SK-N-SH (cell line): ENCODE results near the gene USP19. TPM values are rescaled to one million over a fixed set of nuclear protein-coding genes. Genes with fewer than 3 reads are reported as not detected.
A peak's percentile ranks its signal among the peaks of the same experiment; 100 is the strongest.

Experiments used
- CTCF ChIA-PET: fragments of 300-600, 350-600 bp; formaldehyde crosslinking; extraction: SDS; loops from one replicate; lab custom pipeline; 2021; lab: Yijun Ruan, JAX
- POLR2A ChIA-PET: fragments of 350-600 bp; sonication (Branson Sonifier 250); formaldehyde crosslinking; extraction: SDS; loops from one replicate; lab custom pipeline; 2020; ENCODE audit warnings: antibody characterized with exemption, inconsistent platforms; lab: Yijun Ruan, JAX
- DNase-seq: peaks from one replicate; pipeline ENCODE4 v3.0.0; 2012
- H2AFZ ChIP-seq: fragments of 200-600 bp; sonication (generic); 2 replicates; pipeline ENCODE4 v1.8.1; 2016; ENCODE audit warnings: antibody characterized with exemption, mild to moderate bottlenecking, low read depth
- H3F3A ChIP-seq: fragments of 200-600 bp; sonication (generic); replicated peaks from 2 replicates; pipeline ENCODE3; 2016; ENCODE audit warnings: antibody characterized with exemption, mild to moderate bottlenecking; ENCODE audit not compliant: insufficient read depth
- H3K27ac ChIP-seq, 2 experiments: fragments of 200-500 bp in 1 of 2; fragments of 200-600 bp in 1 of 2; sonication (Bioruptor generic) in 1 of 2; sonication (generic), shearing (Covaris generic) in 1 of 2; 2 replicates each; pipeline versions ENCODE4 v1.5.1 to v1.6.1; 2014 to 2016; ENCODE audit warnings: low read depth in 2 of 2, inconsistent platforms in 1 of 2, low read length in 1 of 2, mild to moderate bottlenecking in 1 of 2, mixed read lengths in 1 of 2
- H3K27me3 ChIP-seq: fragments of 200-600 bp; sonication (generic), shearing (Covaris generic); 2 replicates; pipeline ENCODE4 v1.6.1; 2016; ENCODE audit warnings: mixed run types; ENCODE audit not compliant: insufficient read depth
- H3K36me3 ChIP-seq, 2 experiments: fragments of 200-500 bp in 1 of 2; fragments of 200-600 bp in 1 of 2; sonication (Bioruptor generic) in 1 of 2; sonication (generic) in 1 of 2; replicated peaks in 1 of 2; 2 replicates each; pipeline versions ENCODE3 to v1.5.1; 2014 to 2016; ENCODE audit warnings: low read length in 1 of 2, mild to moderate bottlenecking in 1 of 2; ENCODE audit not compliant: insufficient read depth in 2 of 2, control insufficient read depth in 1 of 2
- H3K4me1 ChIP-seq, 2 experiments: fragments of 200-500 bp in 1 of 2; fragments of 200-600 bp in 1 of 2; sonication (Bioruptor generic) in 1 of 2; sonication (generic), shearing (Covaris generic) in 1 of 2; 2 replicates each; pipeline versions ENCODE4 v1.5.1 to v1.6.1; 2014 to 2016; ENCODE audit warnings: low read depth in 1 of 2, low read length in 1 of 2, mixed run types in 1 of 2; ENCODE audit not compliant: insufficient read depth in 2 of 2, control insufficient read depth in 1 of 2
- H3K4me2 ChIP-seq: fragments of 200-600 bp; sonication (generic), shearing (Covaris generic); 2 replicates; pipeline ENCODE4 v1.6.1; 2017; ENCODE audit warnings: mixed run types
- H3K4me3 ChIP-seq, 2 experiments: fragments of 200-500 bp in 1 of 2; fragments of 200-600 bp in 1 of 2; sonication (Bioruptor generic) in 1 of 2; sonication (generic), shearing (Covaris generic) in 1 of 2; 2 replicates each; pipeline versions ENCODE4 v1.5.1 to v1.8.1; 2014 to 2016; ENCODE audit warnings: low read depth in 2 of 2, inconsistent platforms in 1 of 2, low read length in 1 of 2, mild to moderate bottlenecking in 1 of 2, mixed read lengths in 1 of 2, moderate library complexity in 1 of 2
- H3K79me2 ChIP-seq: fragments of 200-600 bp; sonication (generic); 2 replicates; pipeline ENCODE4 v1.8.1; 2017; ENCODE audit warnings: mild to moderate bottlenecking; ENCODE audit not compliant: insufficient read depth
- H3K9ac ChIP-seq: fragments of 200-600 bp; sonication (generic); 2 replicates; pipeline ENCODE4 v1.6.1; 2017; ENCODE audit warnings: mixed run types
- H3K9me2 ChIP-seq: fragments of 200-600 bp; sonication (generic); 2 replicates; pipeline ENCODE4 v1.6.1; 2017; ENCODE audit warnings: mixed run types
- H3K9me3 ChIP-seq: fragments of 200-600 bp; sonication (generic); 2 replicates; pipeline ENCODE4 v1.6.1; 2017; ENCODE audit warnings: mixed run types, mild to moderate bottlenecking, moderate library complexity
- H4K20me1 ChIP-seq: fragments of 200-600 bp; sonication (generic); 2 replicates; pipeline ENCODE4 v1.6.1; 2017; ENCODE audit warnings: mild to moderate bottlenecking, mixed run types; ENCODE audit not compliant: insufficient read depth
- CTCF ChIP-seq: fragments of 200-600 bp; sonication (generic); IDR thresholded peaks from 2 replicates; pipeline ENCODE4 v1.6.1; 2017; ENCODE audit warnings: antibody characterized with exemption, mild to moderate bottlenecking, moderate library complexity
- ELF1 ChIP-seq: IDR thresholded peaks from 2 replicates; pipeline ENCODE4 v1.4.0; 2012
- EP300 ChIP-seq, 2 experiments: IDR thresholded peaks; 2 replicates each; pipeline versions ENCODE4 v1.4.0 to v1.6.1; 2012; ENCODE audit warnings: borderline replicate concordance in 1 of 2, low read depth in 1 of 2, low read length in 1 of 2
- FOXJ3 ChIP-seq: sonication (generic); formaldehyde crosslinking; IDR thresholded peaks from 2 replicates; pipeline ENCODE4 v1.5.1; 2020; ENCODE audit warnings: mild to moderate bottlenecking, missing genetic modification reagents
- FOXM1 ChIP-seq: IDR thresholded peaks from 2 replicates; pipeline ENCODE4 v1.4.0; 2012; ENCODE audit warnings: low read depth, mild to moderate bottlenecking
- GATA2 ChIP-seq: sonication (generic); formaldehyde crosslinking; IDR thresholded peaks from 2 replicates; pipeline ENCODE4 v1.5.0; 2020; ENCODE audit warnings: mild to moderate bottlenecking, missing genetic modification reagents
- JUND ChIP-seq: IDR thresholded peaks from 2 replicates; pipeline ENCODE4 v1.4.0; 2012
- MAX ChIP-seq: IDR thresholded peaks from 2 replicates; pipeline ENCODE4 v1.4.0; 2012; ENCODE audit warnings: low read depth
- MEF2A ChIP-seq: IDR thresholded peaks from 2 replicates; pipeline ENCODE4 v1.4.0; 2012; ENCODE audit warnings: low read depth, borderline replicate concordance
- NFIC ChIP-seq: IDR thresholded peaks from 2 replicates; pipeline ENCODE4 v1.4.0; 2012; ENCODE audit warnings: borderline replicate concordance
- NRF1 ChIP-seq: IDR thresholded peaks from 2 replicates; pipeline ENCODE4 v1.6.1; 2012; ENCODE audit warnings: low read depth, mild to moderate bottlenecking, low read length
- POLR2AphosphoS5 ChIP-seq: IDR thresholded peaks from 2 replicates; pipeline ENCODE4 v1.6.1; 2012; ENCODE audit warnings: low read depth, low read length
- RXRA ChIP-seq: IDR thresholded peaks from 2 replicates; pipeline ENCODE4 v1.4.0; 2012; ENCODE audit warnings: low read depth, mild to moderate bottlenecking, borderline replicate concordance
- SIN3A ChIP-seq: IDR thresholded peaks from 2 replicates; pipeline ENCODE4 v1.6.1; 2012; ENCODE audit warnings: low read depth, mild to moderate bottlenecking, low read length, moderate library complexity, borderline replicate concordance
- WGBS: methylation state at CpG from one replicate; pipeline ENCODE4 v1.1.6; 2017; ENCODE audit warnings: low lambda C conversion rate; 5-methylcytosine and 5-hydroxymethylcytosine counted together
- polyA plus RNA-seq, 3 experiments: library from polyadenylated mRNA; depleted of rRNA; stranded (reverse); fragments of >200 nt; gene quantifications; 2 replicates each; pipeline ENCODE4 v1.2.3, GENCODE V29; 2012

USP19 gene
- polyA plus RNA-seq, 1 of the 3 experiments (the other 2 are of a cell fraction), result 75.6 TPM

- Histone ChIP-seq H3K9ac (peak overlapping the region; percentile 75; the same call in 1 of the 2 replicates), H2AFZ (no peak overlapping the region), H3K4me3 (no peak overlapping the region), H3K9me2 (no peaks in the 10 kb centered on the region), H4K20me1 (no peaks in the 10 kb centered on the region), H3K27ac (peak overlapping the region in 1 of 2 experiments; percentile 83; a peak in 1 of 4 replicates), H3K4me2 (peak overlapping the region; percentile 100), H3F3A (no peaks in the 10 kb centered on the region), H3K79me2 (peaks cover 32% of the 10 kb centered on the region), H3K27me3 (no peaks in the 10 kb centered on the region), H3K9me3 (no peaks in the 10 kb centered on the region), H3K4me1 (peaks cover 0 to 18% of the 10 kb centered on the region in 2 experiments; a peak in 1 of 4 replicates), H3K36me3 (peaks cover 0 to 11% of the 10 kb centered on the region in 2 experiments)
- no peak for DNase-seq
- TF ChIP-seq NRF1, result no peak
- TF ChIP-seq RXRA, result no peak
- no peak for TF ChIP-seq MEF2A
- TF ChIP-seq FOXM1, result no peak
- no peak for TF ChIP-seq FOXJ3
- TF ChIP-seq MAX, result no peak
- TF ChIP-seq POLR2AphosphoS5, result no peak
- TF ChIP-seq GATA2 (CRISPR knock-in tag), result peak; percentile 40; the same call in 1 of the 2 replicates
- TF ChIP-seq EP300 (IDR thresholded peaks at IDR 0.05; ENCODE audit: borderline replicate concordance in 1 of 2, low read depth in 1 of 2, low read length in 1 of 2), result no peak
- no peak for TF ChIP-seq SIN3A
- no peak for TF ChIP-seq ELF1
- no peak for TF ChIP-seq NFIC
- peak; percentile 15; the same call in 1 of the 2 replicates for TF ChIP-seq CTCF
- no peak for TF ChIP-seq JUND
- WGBS, result 56% methylated on average over 2 of the region's 3 CpGs
- ChIA-PET POLR2A (interaction anchor here (0.9 to 1.6 kb wide), 2 partner anchors 105 to 205 kb away, joined by 4 to 5 read pairs; partner anchors contain the start of gene USP4), CTCF (interaction anchor here (1.6 to 1.9 kb wide), 2 partner anchors 24 to 36 kb away, joined by 5 to 6 read pairs; partner anchors contain the start of gene KLHDC8B)
Measured at GRCh38 chr3:49134471-49135265, 14.0 kb upstream of the USP19 start.
